ENCODE results near the gene TM2D1. TPM values are rescaled to one million over a fixed set of nuclear protein-coding genes. Genes with fewer than 3 reads are reported as not detected.

The TM2D1 gene
- total and polyA plus RNA-seq, 4 donors = 13.7 to 33.4 (median 25.7) TPM

DNA sequence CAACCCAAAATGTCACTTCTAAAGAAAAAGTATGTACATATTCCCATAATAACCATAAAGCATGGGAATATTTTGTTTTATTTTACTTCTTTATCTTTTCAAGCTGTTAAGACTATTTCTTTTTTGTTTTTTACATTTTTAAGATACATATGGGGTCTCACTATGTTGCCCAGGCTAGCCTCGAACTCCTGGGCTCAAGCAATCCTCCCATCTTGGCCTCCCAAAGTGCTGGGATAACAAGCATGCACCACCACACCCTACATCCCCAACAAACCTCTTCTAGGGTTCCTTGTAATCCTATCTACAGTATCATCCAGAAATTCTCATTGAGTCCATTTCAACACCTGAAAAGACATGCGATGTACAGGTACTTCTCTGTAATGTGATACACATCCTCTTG lies 87.5 kb downstream of the TM2D1 start:
- Histone ChIP-seq H3K27me3 (ENCODE audit: control insufficient read depth in 4 of 4, insufficient read depth in 4 of 4, low read length in 3 of 4) (no peaks in the 10 kb centered on the region), H3K4me1 (ENCODE audit: control insufficient read depth in 4 of 4, insufficient read depth in 4 of 4, low read length in 3 of 4) (no peaks in the 10 kb centered on the region), H3K9ac (ENCODE audit: low read depth in 1 of 2, low read length in 2 of 2) (no peak overlapping the region), H3K4me3 (ENCODE audit: low read depth in 1 of 3, low read length in 3 of 3) (no peak overlapping the region), H3K36me3 (ENCODE audit: control insufficient read depth in 4 of 4, insufficient read depth in 3 of 4, low read depth in 1 of 4, low read length in 3 of 4) (no peaks in the 10 kb centered on the region), H3K9me3 (ENCODE audit: control insufficient read depth in 4 of 4, low read length in 3 of 4) (no peaks in the 10 kb centered on the region), H3K27ac (ENCODE audit: low read depth in 1 of 2, low read length in 2 of 2) (no peak overlapping the region)
- no peak for DNase-seq (ENCODE audit: low spot score)
- 93% methylated on average over 2 of the region's 2 CpGs for WGBS
- TF ChIP-seq NR2F2 (IDR thresholded peaks at IDR 0.05) (no peak), JUND (IDR thresholded peaks at IDR 0.05) (no peak), RXRA (IDR thresholded peaks at IDR 0.05) (no peak), RAD21 (IDR thresholded peaks at IDR 0.05) (no peak), GABPA (IDR thresholded peaks at IDR 0.05 in 1 of 2, conservative IDR thresholded peaks at IDR 0.05 in 1 of 2) (no peak), EGR1 (IDR thresholded peaks at IDR 0.05; ENCODE audit: low read depth in 2 of 2) (no peak), HNF4G (IDR thresholded peaks at IDR 0.05) (no peak)
- TF ChIP-seq, protein P1, sequence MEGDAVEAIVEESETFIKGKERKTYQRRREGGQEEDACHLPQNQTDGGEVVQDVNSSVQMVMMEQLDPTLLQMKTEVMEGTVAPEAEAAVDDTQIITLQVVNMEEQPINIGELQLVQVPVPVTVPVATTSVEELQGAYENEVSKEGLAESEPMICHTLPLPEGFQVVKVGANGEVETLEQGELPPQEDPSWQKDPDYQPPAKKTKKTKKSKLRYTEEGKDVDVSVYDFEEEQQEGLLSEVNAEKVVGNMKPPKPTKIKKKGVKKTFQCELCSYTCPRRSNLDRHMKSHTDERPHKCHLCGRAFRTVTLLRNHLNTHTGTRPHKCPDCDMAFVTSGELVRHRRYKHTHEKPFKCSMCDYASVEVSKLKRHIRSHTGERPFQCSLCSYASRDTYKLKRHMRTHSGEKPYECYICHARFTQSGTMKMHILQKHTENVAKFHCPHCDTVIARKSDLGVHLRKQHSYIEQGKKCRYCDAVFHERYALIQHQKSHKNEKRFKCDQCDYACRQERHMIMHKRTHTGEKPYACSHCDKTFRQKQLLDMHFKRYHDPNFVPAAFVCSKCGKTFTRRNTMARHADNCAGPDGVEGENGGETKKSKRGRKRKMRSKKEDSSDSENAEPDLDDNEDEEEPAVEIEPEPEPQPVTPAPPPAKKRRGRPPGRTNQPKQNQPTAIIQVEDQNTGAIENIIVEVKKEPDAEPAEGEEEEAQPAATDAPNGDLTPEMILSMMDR (IDR thresholded peaks at IDR 0.05; ENCODE audit: low read depth, low read length, missing input control) = no peak
- TF ChIP-seq, protein P2, sequence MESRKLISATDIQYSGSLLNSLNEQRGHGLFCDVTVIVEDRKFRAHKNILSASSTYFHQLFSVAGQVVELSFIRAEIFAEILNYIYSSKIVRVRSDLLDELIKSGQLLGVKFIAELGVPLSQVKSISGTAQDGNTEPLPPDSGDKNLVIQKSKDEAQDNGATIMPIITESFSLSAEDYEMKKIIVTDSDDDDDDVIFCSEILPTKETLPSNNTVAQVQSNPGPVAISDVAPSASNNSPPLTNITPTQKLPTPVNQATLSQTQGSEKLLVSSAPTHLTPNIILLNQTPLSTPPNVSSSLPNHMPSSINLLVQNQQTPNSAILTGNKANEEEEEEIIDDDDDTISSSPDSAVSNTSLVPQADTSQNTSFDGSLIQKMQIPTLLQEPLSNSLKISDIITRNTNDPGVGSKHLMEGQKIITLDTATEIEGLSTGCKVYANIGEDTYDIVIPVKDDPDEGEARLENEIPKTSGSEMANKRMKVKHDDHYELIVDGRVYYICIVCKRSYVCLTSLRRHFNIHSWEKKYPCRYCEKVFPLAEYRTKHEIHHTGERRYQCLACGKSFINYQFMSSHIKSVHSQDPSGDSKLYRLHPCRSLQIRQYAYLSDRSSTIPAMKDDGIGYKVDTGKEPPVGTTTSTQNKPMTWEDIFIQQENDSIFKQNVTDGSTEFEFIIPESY (IDR thresholded peaks at IDR 0.05) = no peak
- TF ChIP-seq, protein P3, sequence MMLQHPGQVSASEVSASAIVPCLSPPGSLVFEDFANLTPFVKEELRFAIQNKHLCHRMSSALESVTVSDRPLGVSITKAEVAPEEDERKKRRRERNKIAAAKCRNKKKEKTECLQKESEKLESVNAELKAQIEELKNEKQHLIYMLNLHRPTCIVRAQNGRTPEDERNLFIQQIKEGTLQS (IDR thresholded peaks at IDR 0.05) = no peak

DNA sequence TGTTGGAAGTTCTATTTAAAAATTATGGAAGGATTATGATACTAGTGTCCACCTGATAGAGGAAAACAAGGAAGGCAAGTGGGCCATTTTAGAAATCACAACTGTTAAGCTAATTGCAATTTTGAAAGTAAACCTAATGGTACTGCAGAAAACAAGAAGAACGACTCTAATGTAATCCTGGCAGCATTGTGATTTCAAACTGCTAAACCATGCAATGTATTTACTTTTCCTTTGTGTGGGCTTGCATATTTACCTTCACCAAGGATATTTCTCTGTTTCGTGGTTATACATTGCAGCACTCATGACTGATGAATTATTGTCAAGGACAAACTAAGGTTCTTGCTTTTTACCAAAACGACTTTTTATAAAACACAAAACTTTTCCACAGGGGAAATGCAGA lies 88.1 kb downstream of the TM2D1 start:
- Histone ChIP-seq H3K4me1 (ENCODE audit: control insufficient read depth in 4 of 4, insufficient read depth in 4 of 4, low read length in 3 of 4) (no peaks in the 10 kb centered on the region), H3K9ac (ENCODE audit: low read depth in 1 of 2, low read length in 2 of 2) (no peak overlapping the region), H3K9me3 (ENCODE audit: control insufficient read depth in 4 of 4, low read length in 3 of 4) (no peaks in the 10 kb centered on the region), H3K36me3 (ENCODE audit: control insufficient read depth in 4 of 4, insufficient read depth in 3 of 4, low read depth in 1 of 4, low read length in 3 of 4) (no peaks in the 10 kb centered on the region), H3K27ac (ENCODE audit: low read depth in 1 of 2, low read length in 2 of 2) (no peak overlapping the region), H3K27me3 (ENCODE audit: control insufficient read depth in 4 of 4, insufficient read depth in 4 of 4, low read length in 3 of 4) (no peaks in the 10 kb centered on the region), H3K4me3 (ENCODE audit: low read depth in 1 of 3, low read length in 3 of 3) (no peak overlapping the region)
- no peak for DNase-seq (ENCODE audit: low spot score)
- TF ChIP-seq RAD21 (IDR thresholded peaks at IDR 0.05) (no peak), YY1 (IDR thresholded peaks at IDR 0.05) (no peak), JUND (IDR thresholded peaks at IDR 0.05) (no peak), FOXA1 (IDR thresholded peaks at IDR 0.05) (no peak), FOXA2 (IDR thresholded peaks at IDR 0.05) (no peak), HNF4A (conservative IDR thresholded peaks at IDR 0.05) (no peak)
- TF ChIP-seq, protein P1 (IDR thresholded peaks at IDR 0.05; ENCODE audit: low read depth, low read length, missing input control) = no peak
- TF ChIP-seq, protein P3 (IDR thresholded peaks at IDR 0.05) = no peak
- WGBS = 57% methylated on average over 3 of the region's 3 CpGs

Data from liver (tissue), 9 donors.